ENCODE results near the gene PLEKHN1.

GRCh38 chr1:982765-983436 is 16.6 kb downstream of the PLEKHN1 start:
- TF ChIP-seq CTCF (IDR thresholded peaks at IDR 0.05) (no peak), POLR2A (IDR thresholded peaks at IDR 0.05) (no peak)

Data from right lobe of liver (tissue), 4 donors.